ENCODE data around the gene EVX2.

The EVX2 gene

DNA sequence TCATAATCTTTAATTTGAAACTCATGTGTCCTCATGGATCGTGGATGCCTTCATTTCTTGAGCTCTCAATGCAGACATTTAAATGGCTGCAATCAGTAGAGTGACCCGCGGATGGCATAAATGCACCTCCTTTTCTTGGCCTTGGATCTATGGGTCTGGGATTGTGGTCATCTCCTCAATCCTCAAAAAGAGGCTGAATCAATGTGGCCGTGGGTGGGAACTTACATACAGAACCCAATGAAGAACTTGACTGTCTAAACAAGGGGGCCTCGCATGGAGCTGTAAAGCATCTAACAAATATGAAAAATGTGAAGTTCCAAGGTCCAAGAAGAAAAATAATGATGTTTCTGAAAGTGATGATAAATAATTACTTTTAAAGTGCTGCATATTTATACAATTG lies 11.7 kb upstream of the EVX2 start:
- DNase-seq: no peak

DNA sequence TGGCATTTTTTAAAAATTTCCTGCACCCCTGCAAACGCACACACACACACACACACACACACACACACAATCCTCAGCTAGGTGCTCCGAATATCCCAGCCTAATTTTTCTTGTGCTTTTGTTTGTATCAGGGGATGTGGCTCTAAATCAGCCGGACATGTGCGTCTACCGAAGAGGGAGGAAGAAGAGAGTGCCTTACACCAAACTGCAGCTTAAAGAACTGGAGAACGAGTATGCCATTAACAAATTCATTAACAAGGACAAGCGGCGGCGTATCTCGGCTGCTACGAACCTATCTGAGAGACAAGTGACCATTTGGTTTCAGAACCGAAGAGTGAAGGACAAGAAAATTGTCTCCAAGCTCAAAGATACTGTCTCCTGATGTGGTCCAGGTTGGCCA lies 10.6 kb upstream of the EVX2 start:
- no peak for DNase-seq

DNA sequence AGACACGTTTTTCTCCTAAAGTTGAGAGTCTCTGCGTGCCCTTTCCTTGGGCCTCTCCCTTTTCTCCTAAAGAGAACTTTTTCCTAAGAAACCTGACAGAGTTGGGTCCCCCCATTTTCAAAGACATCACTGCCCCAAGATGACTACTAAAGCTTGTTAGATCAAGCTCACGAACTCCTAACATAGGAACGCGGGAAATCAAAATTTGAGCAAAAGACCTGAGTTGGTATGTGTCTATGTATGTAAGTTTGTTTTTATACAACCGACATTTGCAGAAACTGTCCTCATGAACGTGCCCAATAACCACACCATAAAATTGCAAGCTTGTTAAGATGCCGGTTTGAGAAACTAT lies 10.1 kb upstream of the EVX2 start:
- no peak for DNase-seq

DNA sequence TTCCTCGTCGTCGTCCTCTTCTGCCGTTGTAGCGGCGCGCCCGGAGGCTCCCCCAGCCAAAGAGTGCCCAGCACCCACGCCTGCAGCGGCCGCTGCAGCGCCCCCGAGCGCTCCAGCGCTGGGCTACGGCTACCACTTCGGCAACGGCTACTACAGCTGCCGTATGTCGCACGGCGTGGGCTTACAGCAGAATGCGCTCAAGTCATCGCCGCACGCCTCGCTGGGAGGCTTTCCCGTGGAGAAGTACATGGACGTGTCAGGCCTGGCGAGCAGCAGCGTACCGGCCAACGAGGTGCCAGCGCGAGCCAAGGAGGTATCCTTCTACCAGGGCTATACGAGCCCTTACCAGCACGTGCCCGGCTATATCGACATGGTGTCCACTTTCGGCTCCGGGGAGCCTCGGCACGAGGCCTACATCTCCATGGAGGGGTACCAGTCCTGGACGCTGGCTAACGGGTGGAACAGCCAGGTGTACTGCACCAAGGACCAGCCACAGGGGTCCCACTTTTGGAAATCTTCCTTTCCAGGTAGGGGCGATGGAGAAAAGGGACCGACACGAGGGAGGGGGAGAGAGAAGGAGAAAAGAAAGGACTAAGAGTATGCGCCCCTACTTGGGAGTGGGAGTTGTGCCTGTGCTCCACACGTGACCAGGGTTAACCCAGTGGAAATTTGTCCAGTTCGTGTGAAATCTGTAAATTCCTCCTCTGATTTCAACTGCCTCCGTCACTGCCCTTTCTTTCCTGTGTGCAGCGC lies 9.6 kb upstream of the EVX2 start:
- DNase-seq: no peak

GRCh38 chr2:176092270-176093144 lies 8.7 kb upstream of the EVX2 start, which contains the start of gene HOXD13:
Gene HOXD13 (plus strand): TSS chr2:176092721. CDS start chr2:176092891, 170 bp downstream.
- no peak for DNase-seq

DNA sequence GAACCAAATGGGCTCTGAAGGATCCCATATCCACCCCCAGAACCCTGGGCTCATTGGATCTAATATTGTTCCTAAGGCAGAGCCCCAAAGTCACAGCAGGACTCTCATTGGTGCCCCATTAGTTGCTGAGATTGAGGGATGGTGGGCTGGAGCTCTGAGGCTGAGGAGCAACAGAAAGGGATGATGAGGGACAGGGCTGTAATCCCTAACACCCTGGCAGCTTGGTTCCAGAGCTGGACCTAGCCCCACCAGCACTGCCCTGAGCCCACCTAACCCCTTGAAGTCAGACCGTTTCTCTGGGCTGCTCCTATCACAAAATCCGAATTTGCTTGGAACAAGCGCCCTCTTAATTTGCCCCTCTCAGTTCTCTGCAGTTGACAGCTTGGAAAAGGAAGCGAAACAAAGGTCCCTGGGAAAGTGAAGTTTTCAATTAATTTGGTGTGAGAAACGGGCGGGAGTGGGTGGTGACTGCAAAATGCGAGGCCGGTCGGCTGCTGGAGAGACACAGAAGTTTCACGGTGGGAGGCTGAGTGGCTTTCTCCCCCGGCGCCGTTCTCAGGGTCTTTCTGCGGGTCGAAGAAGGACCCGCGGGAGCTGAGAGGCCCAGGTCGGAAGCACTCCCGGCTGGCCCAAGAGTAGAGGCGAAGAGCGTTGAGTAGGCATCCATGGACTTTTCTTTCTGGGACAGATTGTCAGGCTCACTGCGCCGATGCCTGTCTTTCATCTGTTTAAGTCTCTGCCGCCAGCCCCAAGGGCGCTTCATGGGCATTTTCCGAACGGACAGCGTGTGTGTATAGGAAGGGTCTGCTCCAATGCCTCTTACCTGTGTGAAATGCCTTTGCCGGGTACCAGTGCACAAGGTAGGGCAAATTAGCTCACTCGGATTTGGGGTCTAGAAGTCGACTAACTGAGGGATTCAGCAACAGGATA lies 7.8 kb upstream of the EVX2 start:
- no peak for DNase-seq

GRCh38 chr2:176090862-176091261 lies 7.1 kb upstream of the EVX2 start:
- no peak for DNase-seq

GRCh38 chr2:176089843-176090395 lies 6.2 kb upstream of the EVX2 start:
- DNase-seq: no peak

DNA sequence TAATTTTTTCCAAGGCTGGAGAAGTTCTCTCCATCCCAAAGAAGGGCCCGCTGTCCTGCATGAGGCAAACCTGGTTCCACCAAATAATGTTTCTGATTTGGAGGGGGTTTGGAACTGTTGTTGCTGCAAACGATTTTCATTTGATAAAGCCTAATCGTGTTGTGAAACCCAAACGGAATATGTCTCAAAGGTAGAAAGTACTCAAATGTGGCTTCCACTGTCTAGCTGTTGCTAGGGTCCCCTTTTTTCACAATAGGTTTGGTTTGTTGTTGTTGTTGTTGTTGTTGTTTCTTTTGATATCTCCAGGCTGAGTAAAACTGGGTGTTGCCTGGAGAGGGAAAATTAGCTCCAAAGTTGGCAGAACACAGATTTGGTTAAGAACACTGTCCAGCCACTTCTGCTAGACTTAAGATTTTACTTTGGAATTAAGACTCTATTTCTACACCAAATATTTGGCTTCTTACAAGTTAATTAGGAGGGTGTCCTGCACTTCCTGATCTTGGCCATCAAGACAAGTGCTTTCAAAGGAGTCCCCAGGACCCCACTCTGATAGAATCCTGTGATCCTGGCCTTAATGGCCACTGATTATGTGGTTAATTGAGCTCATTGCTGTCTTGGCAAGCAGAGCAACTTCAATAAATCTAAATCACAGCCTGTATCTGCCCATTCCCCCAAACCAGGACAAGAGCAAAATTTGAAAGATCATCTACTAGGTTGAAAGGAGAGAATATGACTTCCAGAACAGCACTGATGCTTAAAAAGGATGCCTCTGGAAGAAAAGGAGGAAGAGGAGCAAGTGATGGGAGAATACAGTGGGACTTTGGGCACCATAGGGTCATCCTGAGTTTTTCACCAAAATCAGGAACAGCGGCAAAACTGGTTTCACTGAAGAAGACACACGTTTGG lies 5.4 kb upstream of the EVX2 start:
- DNase-seq: no peak

- no peak for DNase-seq
Observed at GRCh38 chr2:176088048-176088936, 4.5 kb upstream of the EVX2 start.

GRCh38 chr2:176087330-176088047 lies 3.7 kb upstream of the EVX2 start:
- no peak for DNase-seq

- DNase-seq: no peak
Observed at GRCh38 chr2:176085861-176086771, 2.4 kb upstream of the EVX2 start.

DNA sequence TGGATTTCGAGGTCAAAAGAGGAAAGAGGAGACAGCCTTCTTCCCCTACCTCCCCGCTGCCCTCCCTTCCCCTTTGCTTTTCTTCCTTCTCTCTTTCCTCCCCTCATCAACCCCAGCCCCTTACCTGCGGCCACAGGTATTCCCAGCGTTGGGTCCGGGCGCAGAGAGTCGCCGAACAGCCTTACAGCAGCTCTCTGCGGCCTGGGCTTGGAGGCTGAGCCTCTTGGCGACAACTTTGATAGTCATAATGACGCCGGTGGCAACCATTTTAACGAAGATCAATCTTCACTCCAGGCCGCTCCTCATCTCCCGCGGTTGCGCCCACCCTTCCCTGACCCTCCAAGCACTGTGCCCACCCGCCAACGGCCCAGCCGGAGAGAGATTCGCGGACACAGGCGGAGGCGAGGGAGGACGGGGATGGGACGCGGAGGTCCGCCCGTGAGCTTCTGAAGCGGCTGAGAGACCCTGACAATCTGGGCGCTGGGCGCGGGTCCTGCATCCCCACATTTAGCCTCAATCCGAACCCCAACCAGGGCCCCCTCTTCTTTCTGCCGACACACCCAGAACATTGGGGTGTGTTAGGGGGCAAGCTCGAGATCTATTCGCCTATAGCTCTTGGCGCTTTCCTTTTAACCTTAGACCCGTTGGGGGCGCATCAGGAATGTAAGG lies 1.5 kb upstream of the EVX2 start:
- DNase-seq: no peak

- no peak for DNase-seq
Observed at GRCh38 chr2:176084611-176085119, 903 bp upstream of the EVX2 start.

GRCh38 chr2:176082824-176083751 lies 674 bp downstream of the EVX2 start:
- no peak for DNase-seq

DNA sequence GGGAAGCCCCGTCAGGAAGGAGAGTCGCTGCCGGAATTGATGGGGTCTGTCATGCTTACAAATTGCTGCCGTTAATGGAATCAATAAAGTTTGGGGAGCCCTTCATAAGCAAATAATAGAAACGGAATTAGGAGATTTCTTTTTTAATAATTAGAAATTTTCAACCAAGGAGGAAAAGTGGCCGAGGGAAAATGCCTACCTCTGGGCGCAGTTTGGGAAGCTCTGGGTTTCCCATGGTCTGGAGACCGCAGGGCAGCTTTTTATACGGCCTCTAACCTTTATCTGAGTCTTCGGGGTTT lies 1.3 kb downstream of the EVX2 start:
- DNase-seq: no peak
